GM04503 (cell line): ENCODE measurements around the gene OSBP2.
"Not testable (repeated sequence)": the region's sequence is repeated elsewhere in the genome, so short reads cannot be mapped to it uniquely, and the experiment has no call there.

Source experiments
- DNase-seq: peaks from one replicate; pipeline ENCODE4 v3.0.0-alpha.2; 2012; ENCODE audit warnings: low read depth

The OSBP2 gene

GRCh38 chr22:30694640-30695350 lies at the start of gene OSBP2:
Gene OSBP2 (plus strand): TSS chr22:30694874. CDS start chr22:30694910, 36 bp downstream.
- no peak for DNase-seq

GRCh38 chr22:30646518-30647160 lies 48.0 kb upstream of the OSBP2 start:
- DNase-seq: no peak

GRCh38 chr22:30647536-30647935 lies 47.1 kb upstream of the OSBP2 start:
- no peak for DNase-seq

GRCh38 chr22:30648825-30649224 lies 45.8 kb upstream of the OSBP2 start:
- DNase-seq: no peak

GRCh38 chr22:30649430-30650007 lies 45.2 kb upstream of the OSBP2 start:
- no peak for DNase-seq

- no peak for DNase-seq
Observed at GRCh38 chr22:30650508-30651116, 44.1 kb upstream of the OSBP2 start.

- DNase-seq: no peak
Observed at GRCh38 chr22:30652852-30653251, 41.8 kb upstream of the OSBP2 start.

- no peak for DNase-seq
Observed at GRCh38 chr22:30654361-30654760, 40.3 kb upstream of the OSBP2 start.

- no peak for DNase-seq
Observed at GRCh38 chr22:30655532-30655931, 39.1 kb upstream of the OSBP2 start.

- DNase-seq: no peak
Observed at GRCh38 chr22:30662040-30662439, 32.6 kb upstream of the OSBP2 start.

GRCh38 chr22:30664798-30665197 lies 29.9 kb upstream of the OSBP2 start:
- DNase-seq: no peak

GRCh38 chr22:30665266-30665665 lies 29.4 kb upstream of the OSBP2 start:
- DNase-seq: no peak

GRCh38 chr22:30665786-30666185 lies 28.9 kb upstream of the OSBP2 start:
- no peak for DNase-seq

- DNase-seq: no peak
Observed at GRCh38 chr22:30667107-30667493, 27.6 kb upstream of the OSBP2 start.

GRCh38 chr22:30667494-30668385 lies 26.9 kb upstream of the OSBP2 start, which contains the start of gene DUSP18:
Gene DUSP18 (minus strand): TSS chr22:30667875. CDS start chr22:30664003, 3,872 bp downstream.
- DNase-seq: peak; percentile 41

GRCh38 chr22:30668386-30668710 lies 26.3 kb upstream of the OSBP2 start:
- DNase-seq: no peak

- DNase-seq: no peak
Observed at GRCh38 chr22:30671071-30671470, 23.6 kb upstream of the OSBP2 start.

GRCh38 chr22:30673136-30673535 lies 21.5 kb upstream of the OSBP2 start:
- no peak for DNase-seq

- DNase-seq: no peak
Observed at GRCh38 chr22:30674482-30674881, 20.2 kb upstream of the OSBP2 start.

- no peak for DNase-seq
Observed at GRCh38 chr22:30675436-30675835, 19.2 kb upstream of the OSBP2 start.

GRCh38 chr22:30676565-30676964 lies 18.1 kb upstream of the OSBP2 start:
- not testable (repeated sequence) for DNase-seq
